Measurements from ENCODE around the gene AMBP. TPM values are rescaled to one million over a fixed set of nuclear protein-coding genes. Genes with fewer than 3 reads are reported as not detected.

Gene AMBP
- total and polyA plus RNA-seq, 7 donors = 0.16 to 0.84 TPM; not detected in 5

- Histone ChIP-seq H3K27ac (no peak overlapping the region), H3K4me1 (no peaks in the 10 kb centered on the region), H3K9me3 (no peaks in the 10 kb centered on the region), H3K36me3 (ENCODE audit: insufficient read depth in 1 of 2, low read depth in 1 of 2) (peaks cover 0 to 18% of the 10 kb centered on the region in 2 donors), H3K27me3 (ENCODE audit: insufficient read depth in 3 of 3, low read length in 2 of 3) (no peaks in the 10 kb centered on the region), H3K4me3 (no peak overlapping the region)
- intact Hi-C loops (cut with DNase I) = no loop called here
- DNase-seq (no peak), ATAC-seq (no peak)
- TF ChIP-seq, protein P1, sequence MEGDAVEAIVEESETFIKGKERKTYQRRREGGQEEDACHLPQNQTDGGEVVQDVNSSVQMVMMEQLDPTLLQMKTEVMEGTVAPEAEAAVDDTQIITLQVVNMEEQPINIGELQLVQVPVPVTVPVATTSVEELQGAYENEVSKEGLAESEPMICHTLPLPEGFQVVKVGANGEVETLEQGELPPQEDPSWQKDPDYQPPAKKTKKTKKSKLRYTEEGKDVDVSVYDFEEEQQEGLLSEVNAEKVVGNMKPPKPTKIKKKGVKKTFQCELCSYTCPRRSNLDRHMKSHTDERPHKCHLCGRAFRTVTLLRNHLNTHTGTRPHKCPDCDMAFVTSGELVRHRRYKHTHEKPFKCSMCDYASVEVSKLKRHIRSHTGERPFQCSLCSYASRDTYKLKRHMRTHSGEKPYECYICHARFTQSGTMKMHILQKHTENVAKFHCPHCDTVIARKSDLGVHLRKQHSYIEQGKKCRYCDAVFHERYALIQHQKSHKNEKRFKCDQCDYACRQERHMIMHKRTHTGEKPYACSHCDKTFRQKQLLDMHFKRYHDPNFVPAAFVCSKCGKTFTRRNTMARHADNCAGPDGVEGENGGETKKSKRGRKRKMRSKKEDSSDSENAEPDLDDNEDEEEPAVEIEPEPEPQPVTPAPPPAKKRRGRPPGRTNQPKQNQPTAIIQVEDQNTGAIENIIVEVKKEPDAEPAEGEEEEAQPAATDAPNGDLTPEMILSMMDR (IDR thresholded peaks at IDR 0.05) = no peak
Observed at GRCh38 chr9:114014044-114014443, 64.1 kb downstream of the AMBP start.

DNA sequence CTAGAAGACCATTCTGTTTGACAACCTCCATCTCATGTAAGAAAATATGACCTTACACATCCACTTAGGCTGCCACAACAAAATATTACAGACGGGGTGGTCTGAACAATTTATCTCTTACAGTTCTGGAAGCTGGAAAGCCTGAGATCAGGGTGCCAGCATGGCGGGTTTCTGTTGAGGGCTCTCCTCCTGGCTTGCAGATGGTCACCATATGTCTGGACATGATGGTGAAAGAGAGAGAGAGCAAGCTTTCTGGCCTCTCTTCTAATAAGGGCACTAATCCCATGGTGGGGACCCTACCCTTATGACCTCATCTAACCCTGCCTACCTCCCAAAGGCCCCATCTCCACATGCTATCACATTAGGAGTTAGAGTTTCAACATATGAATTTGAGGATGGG lies 66.0 kb downstream of the AMBP start:
- TF ChIP-seq, protein P1 (IDR thresholded peaks at IDR 0.05) = no peak
- H3K27me3 ChIP-seq (ENCODE audit: insufficient read depth in 3 of 3, low read length in 2 of 3) = no peaks in the 10 kb centered on the region
- DNase-seq = no peak
- no peak for ATAC-seq
- no peaks in the 10 kb centered on the region for H3K4me1 ChIP-seq
- WGBS, 3 donors = 83 to 95% (median 87%) methylated on average over 2 of the region's 2 CpGs
- H3K4me3 ChIP-seq = no peak overlapping the region
- no peaks in the 10 kb centered on the region for H3K9me3 ChIP-seq
- H3K36me3 ChIP-seq (ENCODE audit: insufficient read depth in 1 of 2, low read depth in 1 of 2) = peaks cover 0 to 8% of the 10 kb centered on the region in 2 donors
- H3K27ac ChIP-seq = no peak overlapping the region
- intact Hi-C loops (cut with DNase I) = no loop called here

DNA sequence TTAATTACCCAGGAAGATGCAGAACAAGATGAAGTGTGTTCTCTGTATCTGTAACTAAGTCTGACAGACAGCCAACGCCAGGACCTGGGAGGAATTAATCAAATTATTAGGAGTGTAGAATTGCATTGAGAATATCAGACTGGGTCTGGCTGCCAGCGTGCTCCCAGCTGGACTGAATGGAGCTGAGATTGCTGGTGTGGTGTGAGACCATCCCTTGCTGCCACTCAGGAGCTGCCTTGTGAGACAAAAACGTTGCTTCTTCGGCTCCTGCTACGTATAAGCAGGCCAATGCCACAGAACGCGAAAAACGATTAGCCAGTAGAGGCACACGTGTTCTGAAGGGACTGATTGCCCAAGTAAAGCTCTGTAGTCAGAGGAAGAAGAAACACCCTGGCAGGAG lies 66.8 kb downstream of the AMBP start:
- Histone ChIP-seq H3K9me3 (no peaks in the 10 kb centered on the region), H3K27me3 (ENCODE audit: insufficient read depth in 3 of 3, low read length in 2 of 3) (no peaks in the 10 kb centered on the region), H3K4me1 (no peaks in the 10 kb centered on the region), H3K36me3 (ENCODE audit: insufficient read depth in 1 of 2, low read depth in 1 of 2) (peaks cover 0 to 6% of the 10 kb centered on the region in 2 donors), H3K4me3 (no peak overlapping the region), H3K27ac (no peak overlapping the region)
- TF ChIP-seq, protein P1 (IDR thresholded peaks at IDR 0.05) = no peak
- intact Hi-C loops (cut with DNase I) = no loop called here
- no peak for ATAC-seq
- WGBS, 3 donors = 85 to 92% (median 86%) methylated on average over 9 of the region's 9 CpGs
- DNase-seq = no peak

Other genes starting within 250 kb of the AMBP start
- gene ZNF618, start 202.0 kb downstream of the AMBP start, total RNA-seq = 1 to 10 TPM; 1.2 to 2.7 (median 1.3) TPM
- gene ZNF618, start 202.0 kb downstream of the AMBP start, polyA plus RNA-seq = 1 to 10 TPM in 1 of 3 donors, under 1 TPM in 2; 0.31 to 1.2 (median 0.40) TPM
- gene KIF12, start 21.0 kb upstream of the AMBP start, total RNA-seq = under 1 TPM in 1 of 4 donors, not detected in 3; 0.13 TPM
- under 1 TPM in 2 of 3 donors, not detected in 1; 0.03 to 0.04 TPM for gene KIF12, start 21.0 kb upstream of the AMBP start, polyA plus RNA-seq
- gene COL27A1, start 77.2 kb upstream of the AMBP start, total RNA-seq = 1 to 10 TPM; 3.9 to 8.5 (median 4.7) TPM
- gene COL27A1, start 77.2 kb upstream of the AMBP start, polyA plus RNA-seq = 1 to 10 TPM; 1.1 to 2.1 (median 1.8) TPM
- gene ORM1, start 244.8 kb upstream of the AMBP start, total RNA-seq = 1 to 10 TPM in 2 of 4 donors, not detected in 2; 1.8 to 2.8 TPM
- gene ORM1, start 244.8 kb upstream of the AMBP start, polyA plus RNA-seq = under 1 TPM in 2 of 3 donors, not detected in 1; 0.21 to 0.63 TPM